Stomach (tissue), 9 donors: ENCODE measurements around the gene LNPEP. TPM values are rescaled to one million over a fixed set of nuclear protein-coding genes. Genes with fewer than 3 reads are reported as not detected.
A peak's percentile ranks its signal among the peaks of the same experiment; 100 is the strongest.

Experiments
- DNase-seq, 2 donors: peaks; one replicate each; pipeline versions ENCODE4 v3.0.0 to v3.0.0-alpha.2; 2013 to 2019
- H3K27ac ChIP-seq, 5 donors: fragments of 200-600 bp in 4 of 5; sonication (generic) in 4 of 5; one replicate each; pipeline ENCODE4 v1.5.1; 2013 to 2019; ENCODE audit warnings: mild to moderate bottlenecking in 1 of 5, moderate library complexity in 1 of 5
- H3K27me3 ChIP-seq, 3 donors: fragments of 200-600 bp; sonication (generic); one replicate each; pipeline ENCODE4 v1.5.1; 2017 to 2019; ENCODE audit warnings: mixed run types in 1 of 3
- H3K36me3 ChIP-seq, 4 donors: fragments of 200-600 bp; sonication (generic); 1 replicate in 3 of 4; 2 replicates in 1 of 4; pipeline ENCODE4 v1.5.1; 2016 to 2019
- H3K4me1 ChIP-seq, 4 donors: fragments of 200-600 bp; sonication (generic); one replicate each; pipeline ENCODE4 v1.5.1; 2016 to 2019
- H3K4me3 ChIP-seq, 4 donors: fragments of 200-600 bp; sonication (generic) in 3 of 4; one replicate each; pipeline ENCODE4 v1.5.1; 2016 to 2019; ENCODE audit warnings: mild to moderate bottlenecking in 1 of 4
- H3K9me3 ChIP-seq, 4 donors: fragments of 200-600 bp; sonication (generic); one replicate each; pipeline ENCODE4 v1.5.1; 2016 to 2019
- EP300 ChIP-seq: sonication (generic); formaldehyde crosslinking; IDR thresholded peaks from one replicate; pipeline ENCODE4 v1.6.1; 2017; ENCODE audit warnings: antibody characterized with exemption
- POLR2A ChIP-seq, 4 donors: fragments of 450-650 bp; IDR thresholded peaks; one replicate each; pipeline ENCODE4 v1.6.1; 2016; ENCODE audit warnings: antibody characterized with exemption in 4 of 4, control low read depth in 2 of 4, mild to moderate bottlenecking in 1 of 4, moderate library complexity in 1 of 4
- POLR2AphosphoS5 ChIP-seq, 3 donors: sonication (generic); formaldehyde crosslinking; IDR thresholded peaks; one replicate each; pipeline ENCODE4 v1.6.1; 2016; ENCODE audit warnings: antibody characterized with exemption in 3 of 3
- WGBS, 5 donors: extraction: QIAGEN DNeasy Blood & Tissue Kit in 3 of 5; methylation state at CpG; one replicate each; pipeline versions ENCODE4 v1.1.5 to v1.1.7; 2013 to 2018; 5-methylcytosine and 5-hydroxymethylcytosine counted together
- intact Hi-C: fragments of 100-400 bp; cut with DNase I; formaldehyde crosslinking; loops from one replicate; pipeline ENCODE4 v1.15.1; 2023; ENCODE audit warnings: low total_unique reads
- polyA plus RNA-seq, 3 donors: library from polyadenylated mRNA; stranded (reverse); fragments of 200-250 nt; gene quantifications; one replicate each; pipeline ENCODE4 v1.2.3, GENCODE V29; 2013
- total RNA-seq, 5 donors: library from RNA; depleted of rRNA; stranded (reverse); fragments of >200 nt; gene quantifications; one replicate each; pipeline versions ENCODE4 v1.1.0 to v1.2.3, GENCODE V29; 2014 to 2016
- TF ChIP-seq, protein P1 (sequence below), 7 experiments: fragments of 450-650 bp in 4 of 7; fragments of 200-600 bp in 3 of 7; sonication (generic) in 3 of 7; IDR thresholded peaks; one replicate each; pipeline ENCODE4 v1.5.1; 2016 to 2019; ENCODE audit warnings: antibody characterized with exemption in 7 of 7, control low read depth in 2 of 7, mild to moderate bottlenecking in 1 of 7
- donor health status: healthy with polysubstance abuse.
- donor health status: Bipolar disorder and iron deficiency.
- donor health status: healthy.

Gene LNPEP
- total and polyA plus RNA-seq, 8 donors, result 2.0 to 160 (median 28.9) TPM

- WGBS, 5 donors, result 88 to 94% (median 91%) methylated on average over 5 of the region's 5 CpGs
- TF ChIP-seq POLR2AphosphoS5 (IDR thresholded peaks at IDR 0.05) (no peak), EP300 (no peak), POLR2A (IDR thresholded peaks at IDR 0.05) (no peak)
- TF ChIP-seq, protein P1, sequence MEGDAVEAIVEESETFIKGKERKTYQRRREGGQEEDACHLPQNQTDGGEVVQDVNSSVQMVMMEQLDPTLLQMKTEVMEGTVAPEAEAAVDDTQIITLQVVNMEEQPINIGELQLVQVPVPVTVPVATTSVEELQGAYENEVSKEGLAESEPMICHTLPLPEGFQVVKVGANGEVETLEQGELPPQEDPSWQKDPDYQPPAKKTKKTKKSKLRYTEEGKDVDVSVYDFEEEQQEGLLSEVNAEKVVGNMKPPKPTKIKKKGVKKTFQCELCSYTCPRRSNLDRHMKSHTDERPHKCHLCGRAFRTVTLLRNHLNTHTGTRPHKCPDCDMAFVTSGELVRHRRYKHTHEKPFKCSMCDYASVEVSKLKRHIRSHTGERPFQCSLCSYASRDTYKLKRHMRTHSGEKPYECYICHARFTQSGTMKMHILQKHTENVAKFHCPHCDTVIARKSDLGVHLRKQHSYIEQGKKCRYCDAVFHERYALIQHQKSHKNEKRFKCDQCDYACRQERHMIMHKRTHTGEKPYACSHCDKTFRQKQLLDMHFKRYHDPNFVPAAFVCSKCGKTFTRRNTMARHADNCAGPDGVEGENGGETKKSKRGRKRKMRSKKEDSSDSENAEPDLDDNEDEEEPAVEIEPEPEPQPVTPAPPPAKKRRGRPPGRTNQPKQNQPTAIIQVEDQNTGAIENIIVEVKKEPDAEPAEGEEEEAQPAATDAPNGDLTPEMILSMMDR (IDR thresholded peaks at IDR 0.05), result no peak
These were observed 36.9 kb downstream of the LNPEP start for GRCh38 chr5:96972599-96973334.

DNA sequence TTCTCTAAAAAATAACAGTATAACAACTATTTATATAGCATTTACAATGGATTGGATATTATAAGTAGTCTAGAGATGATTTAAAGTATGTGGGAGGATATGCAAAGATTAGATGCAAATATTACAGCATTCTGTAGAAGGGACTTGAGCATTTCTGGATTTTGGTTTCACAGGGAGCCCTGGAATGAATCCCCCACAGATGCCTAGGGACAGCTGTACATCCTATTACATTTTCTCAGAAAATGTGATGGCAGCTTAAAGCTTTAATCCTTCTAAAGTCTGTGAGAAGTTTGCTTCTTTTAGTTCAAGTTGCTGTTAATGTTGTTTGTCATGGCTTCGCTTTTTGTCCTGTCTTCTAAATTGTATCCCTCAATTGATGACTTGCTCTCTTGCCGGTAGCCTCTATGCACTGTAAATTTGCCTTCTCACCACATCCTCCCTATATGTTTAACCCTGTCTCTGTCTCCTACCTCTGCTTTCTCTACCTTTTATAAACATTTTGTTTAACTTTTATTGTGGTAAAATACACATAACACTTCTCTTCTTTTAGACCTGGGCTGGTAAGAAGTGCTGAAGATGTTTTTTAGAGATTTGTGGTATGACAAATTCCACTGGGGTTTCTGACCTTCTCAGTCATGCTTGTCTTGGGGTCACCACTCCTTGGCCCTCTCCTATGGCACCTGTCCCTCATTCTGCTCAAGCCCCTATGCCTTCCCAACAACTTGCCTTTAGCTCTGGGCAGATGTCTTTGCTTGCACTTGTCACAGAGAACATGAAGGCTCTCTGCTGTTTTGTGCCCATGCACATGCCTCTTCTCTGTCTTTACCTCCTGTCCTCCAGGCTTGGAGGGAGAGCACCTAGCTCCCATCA, 37.9 kb downstream of the LNPEP start:
- Histone ChIP-seq H3K27ac (no peak overlapping the region), H3K4me1 (peaks cover 0 to 88% (median 27%) of the 10 kb centered on the region in 4 donors), H3K27me3 (no peaks in the 10 kb centered on the region), H3K4me3 (no peak overlapping the region), H3K36me3 (no peaks in the 10 kb centered on the region), H3K9me3 (no peaks in the 10 kb centered on the region)
- no peak for DNase-seq
- TF ChIP-seq, protein P1 (IDR thresholded peaks at IDR 0.05), result no peak
- TF ChIP-seq POLR2AphosphoS5 (IDR thresholded peaks at IDR 0.05), result no peak
- no peak for TF ChIP-seq EP300
- no peak for TF ChIP-seq POLR2A (IDR thresholded peaks at IDR 0.05)
- intact Hi-C loops, result no loop called here
- WGBS, 5 donors, result 63 to 79% (median 70%) methylated on average over 2 of the region's 2 CpGs

More at GRCh38 chr5:96972599-96973334, 36.9 kb downstream of the LNPEP start:
- no peaks in the 10 kb centered on the region for H3K36me3 ChIP-seq
- H3K4me1 ChIP-seq, result peaks cover 5 to 90% (median 35%) of the 10 kb centered on the region in 4 donors
- no peaks in the 10 kb centered on the region for H3K27me3 ChIP-seq
- no peak for DNase-seq
- H3K27ac ChIP-seq, result no peak overlapping the region
- no peak overlapping the region for H3K4me3 ChIP-seq
- intact Hi-C loops, result no loop called here
- no peaks in the 10 kb centered on the region for H3K9me3 ChIP-seq

DNA sequence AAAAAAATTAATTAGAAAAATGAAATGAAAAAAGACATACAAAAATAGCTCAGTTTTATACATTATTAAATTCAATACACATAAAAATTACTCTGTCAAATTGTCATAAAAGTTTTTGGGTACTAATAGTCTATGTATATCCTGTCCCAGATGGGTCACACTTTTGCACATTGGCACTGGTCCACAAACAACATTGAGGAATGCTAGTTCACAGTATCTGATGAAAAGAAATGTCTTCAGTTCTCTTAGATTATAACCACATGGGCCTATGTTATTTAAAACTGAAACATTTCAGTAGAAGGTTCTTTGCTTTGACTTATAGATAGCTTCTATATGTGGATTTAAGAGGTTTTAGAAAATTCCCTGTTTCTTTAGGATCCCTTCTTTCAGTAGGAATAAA, 39.8 kb downstream of the LNPEP start:
- DNase-seq, result no peak
- H3K36me3 ChIP-seq, result peaks cover 11 to 19% (median 17%) of the 10 kb centered on the region in 4 donors
- intact Hi-C loops, result no loop called here
- no peaks in the 10 kb centered on the region for H3K9me3 ChIP-seq
- TF ChIP-seq EP300 (no peak), POLR2AphosphoS5 (IDR thresholded peaks at IDR 0.05) (no peak), POLR2A (IDR thresholded peaks at IDR 0.05) (no peak)
- TF ChIP-seq, protein P1 (IDR thresholded peaks at IDR 0.05), result no peak
- no peak overlapping the region for H3K27ac ChIP-seq
- no peak overlapping the region for H3K4me3 ChIP-seq
- H3K4me1 ChIP-seq, result peaks cover 0 to 81% (median 21%) of the 10 kb centered on the region in 4 donors
- no peaks in the 10 kb centered on the region for H3K27me3 ChIP-seq

DNA sequence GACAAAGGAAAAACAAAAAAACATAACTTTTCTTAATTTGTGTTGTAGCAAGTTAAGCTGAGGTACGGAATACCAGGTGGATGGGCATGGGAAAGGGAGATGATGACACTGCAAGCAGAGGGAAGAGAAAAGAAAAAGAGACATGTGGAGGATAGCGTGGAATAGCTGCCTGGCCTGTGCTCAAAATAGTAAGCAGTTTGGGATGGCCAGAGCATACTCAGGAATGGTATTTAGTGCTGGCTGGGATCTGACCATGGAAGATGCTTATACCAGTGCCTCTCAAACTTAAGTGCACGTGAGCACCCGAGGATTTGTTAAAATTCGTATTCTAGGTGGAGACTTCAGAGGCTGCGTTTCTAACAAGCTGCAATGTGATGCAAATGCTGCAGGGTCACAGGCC, 41.3 kb downstream of the LNPEP start:
- 68 to 84% (median 74%) methylated on average over 6 of the region's 6 CpGs for WGBS, 5 donors
- peak overlapping the region in 1 of 5 donors; percentile 35 for H3K27ac ChIP-seq
- TF ChIP-seq EP300, result no peak
- TF ChIP-seq POLR2A (IDR thresholded peaks at IDR 0.05), result no peak
- TF ChIP-seq, protein P1 (IDR thresholded peaks at IDR 0.05), result no peak
- no peak for TF ChIP-seq POLR2AphosphoS5 (IDR thresholded peaks at IDR 0.05)

More for the DNA sequence above, 41.3 kb downstream of the LNPEP start:
- peaks cover 0 to 83% (median 22%) of the 10 kb centered on the region in 4 donors for H3K4me1 ChIP-seq
- peaks cover 11 to 30% (median 20%) of the 10 kb centered on the region in 4 donors for H3K36me3 ChIP-seq
- no peaks in the 10 kb centered on the region for H3K27me3 ChIP-seq
- no peak for DNase-seq
- intact Hi-C loops, result no loop called here
- H3K4me3 ChIP-seq, result no peak overlapping the region
- H3K9me3 ChIP-seq, result no peaks in the 10 kb centered on the region
